HG03280 (cell line): ENCODE results near the gene PRRC2A.

ENCODE experiments used
- ATAC-seq: cut with Tn5 transposase; IDR thresholded peaks from one replicate; pipeline ENCODE4 v1.9.1; 2021; ENCODE audit warnings: mild to moderate bottlenecking, moderate library complexity; ENCODE audit not compliant: unreplicated experiment

PRRC2A gene

DNA sequence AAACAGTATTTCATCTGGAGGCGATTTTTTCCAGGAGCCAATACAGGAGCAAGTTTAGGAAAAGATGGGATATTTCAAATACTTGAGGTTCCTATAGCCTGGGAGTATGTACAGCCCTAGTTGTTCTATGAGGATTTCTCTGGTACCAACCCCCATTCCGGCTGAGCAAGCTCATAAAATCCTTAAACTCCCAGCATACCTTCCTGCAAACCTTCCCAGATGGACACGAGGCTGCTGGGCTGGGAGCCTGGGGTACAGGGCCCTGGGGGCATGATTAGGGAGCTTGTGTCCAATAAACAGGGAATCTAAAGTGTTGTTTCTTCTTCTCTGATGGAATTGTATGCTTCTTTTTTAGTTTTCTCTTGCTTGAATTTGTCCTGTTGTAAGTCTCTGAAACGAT is 1.5 kb downstream of the PRRC2A start:
- ATAC-seq: no peak

DNA sequence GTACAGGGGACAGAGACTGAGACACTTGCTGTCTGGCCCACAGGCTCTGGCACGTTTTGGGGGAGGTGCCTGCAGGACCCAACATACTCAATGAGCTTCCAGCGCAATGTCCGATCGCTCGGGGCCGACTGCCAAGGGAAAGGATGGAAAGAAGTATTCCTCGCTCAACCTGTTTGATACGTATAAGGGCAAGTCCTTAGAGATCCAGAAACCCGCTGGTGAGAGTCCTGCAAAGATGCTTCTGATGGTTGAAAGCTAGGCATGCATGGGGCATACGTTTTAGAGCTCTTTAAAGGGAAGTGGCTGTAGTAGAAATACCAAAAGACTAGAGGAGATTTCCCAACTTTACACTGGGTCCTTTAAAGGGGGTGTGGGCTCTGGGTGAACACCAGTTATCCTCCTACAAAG is 2.2 kb downstream of the PRRC2A start:
- no peak for ATAC-seq

DNA sequence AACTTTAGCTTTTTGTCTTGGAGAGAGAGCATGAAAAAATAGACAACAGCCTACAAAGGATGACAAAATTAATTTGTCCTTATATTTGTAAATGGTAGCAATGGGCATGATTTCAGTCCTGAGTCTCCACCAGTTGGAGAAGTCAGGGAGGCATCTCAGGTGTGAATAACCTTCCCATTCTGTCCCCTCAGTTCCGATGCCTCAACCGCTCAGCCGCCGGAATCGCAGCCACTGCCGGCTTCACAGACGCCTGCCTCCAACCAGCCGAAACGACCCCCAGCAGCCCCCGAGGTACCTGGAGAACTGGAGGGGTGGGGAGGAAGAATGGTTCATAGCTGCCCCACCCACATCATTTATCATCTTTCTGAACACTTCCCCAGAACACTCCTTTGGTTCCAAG is 3.6 kb downstream of the PRRC2A start:
- no peak for ATAC-seq

DNA sequence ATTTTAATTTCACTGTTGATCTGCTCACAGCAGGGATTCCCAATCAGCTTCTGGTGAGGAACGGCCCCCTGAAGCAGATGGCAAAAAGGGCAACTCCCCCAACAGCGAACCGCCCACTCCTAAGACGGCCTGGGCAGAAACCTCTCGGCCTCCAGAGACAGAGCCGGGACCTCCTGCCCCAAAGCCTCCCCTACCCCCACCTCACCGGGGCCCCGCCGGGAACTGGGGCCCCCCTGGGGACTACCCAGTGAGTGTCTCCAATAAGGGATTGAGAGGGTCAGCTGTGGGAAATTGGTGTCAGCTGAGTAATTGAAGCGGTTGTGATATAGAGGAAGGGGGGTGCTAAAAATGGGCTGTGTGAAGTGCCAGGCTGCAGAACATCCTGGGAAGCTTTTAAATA is 6.4 kb downstream of the PRRC2A start:
- no peak for ATAC-seq

GRCh38 chr6:31627690-31628287 is 7.3 kb downstream of the PRRC2A start:
- ATAC-seq: no peak

DNA sequence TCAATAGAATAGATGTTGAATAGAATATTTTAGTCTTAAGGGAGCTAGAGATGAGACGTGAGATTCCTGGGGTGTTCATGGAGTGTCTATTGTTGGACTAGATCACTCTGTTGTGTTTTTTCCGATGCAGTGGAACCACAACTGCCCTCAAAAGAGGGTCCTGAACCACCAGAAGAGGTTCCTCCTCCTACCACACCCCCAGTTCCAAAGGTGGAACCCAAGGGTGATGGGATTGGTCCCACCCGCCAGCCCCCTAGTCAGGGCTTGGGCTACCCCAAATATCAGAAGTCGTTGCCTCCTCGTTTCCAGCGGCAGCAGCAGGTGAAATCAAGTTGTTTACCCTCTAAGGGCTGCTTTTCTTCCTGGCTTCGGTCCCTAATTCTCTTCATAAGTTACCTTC is 8.5 kb downstream of the PRRC2A start:
- no peak for ATAC-seq

DNA sequence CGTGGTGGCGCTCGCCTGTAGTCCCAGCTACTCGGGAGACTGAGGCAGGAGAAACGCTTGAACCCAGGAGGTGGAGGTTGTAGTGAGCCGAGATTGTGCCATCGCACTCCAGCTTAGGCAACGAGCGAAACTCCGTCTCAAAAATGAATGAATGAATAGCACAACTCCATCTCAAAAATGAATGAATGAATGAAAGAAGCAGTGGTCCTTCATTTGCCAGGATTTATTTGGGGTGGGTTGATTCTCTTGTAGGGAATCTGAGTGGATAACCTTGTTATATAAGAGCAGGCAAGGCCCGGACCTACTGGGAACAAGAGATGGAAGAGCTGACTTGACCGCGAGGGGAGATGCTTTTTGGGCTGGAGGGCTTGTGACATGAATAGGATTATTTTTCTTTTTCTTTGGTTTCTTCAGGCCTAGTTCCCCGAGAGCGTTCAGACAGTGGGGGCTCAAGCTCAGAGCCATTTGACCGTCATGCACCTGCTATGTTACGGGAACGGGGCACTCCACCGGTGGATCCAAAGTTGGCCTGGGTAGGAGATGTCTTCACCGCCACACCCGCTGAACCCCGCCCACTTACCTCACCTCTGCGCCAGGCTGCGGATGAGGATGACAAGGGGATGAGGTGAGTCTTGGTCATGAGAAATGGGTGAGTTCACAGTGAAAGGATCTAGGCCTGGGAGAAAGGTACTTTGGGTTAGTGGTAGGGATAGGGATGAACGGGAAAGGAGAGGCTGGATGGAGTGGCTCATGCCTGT is 9.8 kb downstream of the PRRC2A start:
- no peak for ATAC-seq

DNA sequence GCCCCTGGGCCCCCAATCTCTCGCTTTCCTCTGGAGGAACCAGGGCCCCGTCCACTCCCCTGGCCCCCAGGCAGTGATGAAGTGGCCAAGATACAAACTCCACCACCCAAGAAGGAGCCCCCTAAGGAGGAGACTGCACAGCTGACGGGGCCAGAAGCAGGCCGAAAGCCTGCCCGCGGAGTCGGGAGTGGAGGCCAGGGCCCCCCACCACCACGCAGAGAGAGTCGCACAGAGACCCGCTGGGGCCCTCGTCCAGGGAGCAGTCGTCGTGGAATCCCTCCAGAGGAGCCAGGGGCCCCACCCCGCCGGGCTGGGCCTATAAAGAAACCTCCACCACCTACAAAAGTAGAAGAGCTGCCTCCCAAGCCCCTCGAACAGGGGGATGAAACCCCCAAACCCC is 10.7 kb downstream of the PRRC2A start:
- no peak for ATAC-seq

DNA sequence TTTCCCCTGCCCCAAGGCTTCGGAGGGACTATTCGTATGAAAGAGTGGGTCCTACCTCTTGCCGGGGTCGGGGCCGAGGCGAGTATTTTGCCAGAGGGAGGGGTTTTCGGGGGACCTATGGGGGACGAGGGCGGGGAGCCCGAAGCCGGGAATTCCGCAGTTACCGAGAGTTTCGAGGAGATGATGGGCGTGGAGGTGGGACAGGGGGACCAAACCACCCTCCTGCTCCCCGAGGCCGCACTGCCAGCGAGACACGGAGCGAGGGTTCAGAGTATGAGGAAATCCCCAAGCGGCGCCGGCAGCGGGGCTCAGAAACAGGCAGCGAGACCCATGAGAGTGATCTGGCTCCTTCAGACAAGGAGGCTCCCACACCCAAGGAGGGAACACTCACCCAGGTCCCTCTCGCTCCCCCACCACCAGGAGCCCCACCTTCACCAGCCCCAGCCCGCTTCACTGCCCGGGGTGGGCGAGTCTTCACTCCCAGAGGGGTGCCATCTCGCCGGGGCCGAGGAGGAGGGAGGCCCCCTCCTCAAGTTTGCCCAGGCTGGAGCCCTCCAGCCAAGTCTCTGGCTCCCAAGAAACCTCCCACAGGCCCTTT is 11.3 kb downstream of the PRRC2A start:
- no peak for ATAC-seq

DNA sequence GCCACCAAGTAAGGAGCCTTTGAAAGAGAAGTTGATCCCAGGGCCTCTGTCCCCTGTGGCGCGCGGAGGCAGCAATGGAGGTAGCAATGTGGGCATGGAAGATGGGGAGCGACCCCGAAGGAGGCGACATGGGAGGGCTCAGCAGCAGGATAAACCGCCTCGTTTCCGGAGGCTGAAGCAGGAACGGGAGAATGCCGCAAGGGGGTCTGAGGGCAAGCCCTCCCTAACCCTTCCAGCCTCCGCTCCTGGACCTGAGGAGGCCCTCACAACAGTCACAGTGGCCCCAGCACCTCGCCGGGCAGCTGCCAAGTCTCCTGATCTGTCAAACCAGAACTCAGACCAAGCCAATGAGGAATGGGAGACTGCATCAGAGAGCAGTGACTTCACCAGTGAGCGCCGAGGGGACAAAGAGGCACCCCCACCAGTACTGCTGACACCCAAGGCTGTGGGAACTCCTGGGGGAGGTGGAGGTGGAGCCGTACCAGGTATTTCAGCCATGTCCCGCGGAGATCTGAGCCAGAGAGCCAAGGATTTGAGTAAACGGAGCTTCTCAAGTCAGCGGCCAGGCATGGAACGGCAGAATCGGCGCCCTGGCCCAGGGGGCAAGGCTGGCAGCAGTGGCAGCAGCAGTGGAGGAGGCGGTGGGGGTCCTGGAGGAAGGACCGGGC is 11.9 kb downstream of the PRRC2A start:
- ATAC-seq: no peak

GRCh38 chr6:31633447-31633846 is 12.9 kb downstream of the PRRC2A start:
- ATAC-seq: no peak

DNA sequence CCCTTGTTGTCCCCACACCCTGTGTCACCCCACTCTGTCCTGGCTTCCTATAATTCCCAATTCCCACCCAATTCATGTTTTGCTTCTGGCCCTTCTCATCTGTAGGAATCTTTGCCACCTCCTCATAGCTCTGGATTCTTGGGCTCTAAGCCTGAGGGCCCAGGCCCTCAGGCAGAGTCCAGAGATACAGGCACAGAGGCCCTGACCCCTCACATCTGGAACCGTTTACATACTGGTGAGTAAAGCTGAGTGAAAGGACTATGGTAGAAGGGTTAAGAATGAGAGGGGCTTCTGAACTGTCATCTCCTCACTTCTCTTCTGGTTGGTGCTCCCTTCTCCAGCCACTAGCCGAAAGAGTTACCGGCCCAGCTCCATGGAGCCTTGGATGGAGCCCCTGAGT is 13.6 kb downstream of the PRRC2A start:
- ATAC-seq: no peak

GRCh38 chr6:31634969-31635575 is 14.6 kb downstream of the PRRC2A start:
- ATAC-seq: no peak

GRCh38 chr6:31636698-31637596 is 16.4 kb downstream of the PRRC2A start:
- no peak for ATAC-seq

DNA sequence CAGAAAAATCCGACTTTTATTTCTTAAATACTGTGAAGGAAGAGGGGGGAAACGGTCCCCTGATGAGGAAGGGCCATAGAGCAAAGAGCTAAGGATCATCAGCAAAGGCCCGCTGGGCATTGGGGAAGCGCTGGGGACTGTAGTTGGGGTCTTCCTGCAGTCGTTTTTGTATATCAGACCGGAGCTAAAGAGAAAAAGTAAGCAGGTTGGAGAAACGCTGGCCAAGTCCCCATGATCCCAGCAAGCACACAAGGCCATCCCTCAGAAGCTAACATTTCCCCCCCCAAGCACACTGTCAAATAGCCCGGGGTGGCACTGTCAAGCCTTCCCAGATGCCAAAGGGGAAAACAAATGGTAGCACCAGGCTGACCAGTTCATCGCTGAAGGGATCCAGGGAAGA is 18.5 kb downstream of the PRRC2A start:
- no peak for ATAC-seq

DNA sequence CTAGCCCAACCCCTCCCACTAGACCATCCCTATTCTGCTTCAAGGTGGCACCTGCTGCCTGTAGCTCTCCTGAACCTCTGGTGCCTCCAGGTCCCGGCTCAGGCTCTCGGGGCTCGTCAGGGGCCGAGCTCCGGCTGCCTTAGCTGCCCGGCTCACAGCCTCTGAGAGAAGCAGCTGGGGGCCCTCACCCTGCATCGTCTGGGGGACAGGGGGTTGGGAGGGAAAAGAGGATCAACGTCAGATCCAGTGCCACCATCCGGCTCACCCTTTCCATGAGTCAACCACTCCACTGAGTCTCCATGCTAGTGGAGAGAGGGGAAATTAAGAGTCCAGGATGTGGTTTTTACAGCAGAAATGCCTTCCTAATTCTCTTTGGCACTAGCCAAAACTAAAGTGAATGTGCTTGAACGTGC is 18.9 kb downstream of the PRRC2A start:
- ATAC-seq: no peak

DNA sequence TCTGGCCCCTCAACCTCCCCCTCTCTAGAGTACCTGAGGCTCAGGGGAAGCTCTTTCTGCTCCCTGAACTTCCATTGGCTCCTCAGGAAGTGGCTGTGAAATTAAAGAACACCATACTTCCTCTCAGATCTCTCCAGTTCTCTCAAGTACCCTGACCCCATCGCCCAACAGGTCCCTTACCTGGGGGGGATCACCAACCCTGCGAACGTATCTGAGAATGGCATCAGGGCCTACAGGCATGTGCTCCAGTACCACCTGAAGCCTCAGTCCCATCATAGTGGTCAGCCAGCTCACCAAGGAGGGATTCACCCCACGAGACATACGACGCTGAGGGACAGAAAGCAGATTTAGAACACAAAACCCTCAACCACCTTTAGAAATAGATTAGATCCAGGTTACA is 20.1 kb downstream of the PRRC2A start:
- no peak for ATAC-seq

- ATAC-seq: no peak
These were observed 20.9 kb downstream of the PRRC2A start for GRCh38 chr6:31641370-31641769.

GRCh38 chr6:31642798-31643570 is 22.5 kb downstream of the PRRC2A start:
- no peak for ATAC-seq
